GM12892 (cell line): ENCODE measurements around the gene GRID1.

Source experiments
- DNase-seq: peaks from one replicate; pipeline ENCODE4 v3.0.0; 2011; ENCODE audit not compliant: insufficient read length
- FAIRE-seq: peaks from 2 replicates; lab custom pipeline; 2011; peaks lifted over from hg19 to GRCh38; lab: Jason Lieb, UNC
- POLR2A ChIP-seq: IDR thresholded peaks from 2 replicates; pipeline ENCODE4 v1.6.1; 2011; ENCODE audit warnings: low read depth, low read length, control low read depth
- POLR2AphosphoS5 ChIP-seq: IDR thresholded peaks from 2 replicates; pipeline ENCODE4 v1.6.1; 2011; ENCODE audit warnings: low read depth, low read length, control low read depth
- TAF1 ChIP-seq: IDR thresholded peaks from 2 replicates; pipeline ENCODE4 v1.6.1; 2011; ENCODE audit warnings: low read depth, mild to moderate bottlenecking, control low read depth, low read length, borderline replicate concordance

Gene GRID1

DNA sequence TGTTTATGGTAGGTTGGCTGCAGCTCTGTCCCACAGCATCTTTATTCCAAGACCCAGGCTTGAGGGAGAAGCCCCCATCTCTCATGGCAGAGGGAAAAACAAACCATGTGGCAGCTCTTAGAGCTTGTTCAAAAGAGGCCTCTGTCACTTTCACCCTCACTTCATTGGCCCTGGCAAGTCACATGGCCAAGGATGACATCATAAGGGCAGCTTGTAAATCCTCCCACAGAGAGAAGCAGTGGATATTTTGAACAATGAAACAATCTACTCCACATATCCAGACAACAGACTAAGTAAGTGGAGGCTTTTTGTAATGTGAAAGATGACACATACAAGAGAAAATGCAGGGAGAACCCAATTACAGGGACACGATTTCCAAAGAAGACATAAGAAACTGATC, 108.1 kb downstream of the GRID1 start:
- TF ChIP-seq TAF1 (no peak), POLR2A (no peak), POLR2AphosphoS5 (no peak)
- DNase-seq (no peak), FAIRE-seq (no peak)

DNA sequence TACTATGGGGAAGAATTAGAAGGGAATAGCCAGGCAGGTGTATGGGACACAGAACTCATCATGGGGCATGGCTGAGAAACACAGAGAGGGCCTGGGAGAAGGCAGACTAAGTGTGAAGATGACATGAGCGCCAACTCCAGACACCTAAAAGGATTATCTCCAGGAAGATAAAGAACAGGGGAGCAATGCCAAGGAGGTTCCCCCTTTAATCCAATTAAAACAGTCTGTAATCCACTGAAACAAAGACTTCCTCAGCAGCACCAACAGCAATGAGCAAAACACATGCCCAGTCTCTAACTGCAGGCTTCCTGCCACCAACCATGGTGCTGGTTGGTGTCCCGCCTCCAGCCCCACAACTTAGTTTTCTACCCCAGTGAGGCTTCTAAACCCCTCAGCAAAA, 108.9 kb downstream of the GRID1 start:
- no peak for TF ChIP-seq POLR2AphosphoS5
- TF ChIP-seq TAF1: no peak
- TF ChIP-seq POLR2A: no peak
- FAIRE-seq: no peak

DNA sequence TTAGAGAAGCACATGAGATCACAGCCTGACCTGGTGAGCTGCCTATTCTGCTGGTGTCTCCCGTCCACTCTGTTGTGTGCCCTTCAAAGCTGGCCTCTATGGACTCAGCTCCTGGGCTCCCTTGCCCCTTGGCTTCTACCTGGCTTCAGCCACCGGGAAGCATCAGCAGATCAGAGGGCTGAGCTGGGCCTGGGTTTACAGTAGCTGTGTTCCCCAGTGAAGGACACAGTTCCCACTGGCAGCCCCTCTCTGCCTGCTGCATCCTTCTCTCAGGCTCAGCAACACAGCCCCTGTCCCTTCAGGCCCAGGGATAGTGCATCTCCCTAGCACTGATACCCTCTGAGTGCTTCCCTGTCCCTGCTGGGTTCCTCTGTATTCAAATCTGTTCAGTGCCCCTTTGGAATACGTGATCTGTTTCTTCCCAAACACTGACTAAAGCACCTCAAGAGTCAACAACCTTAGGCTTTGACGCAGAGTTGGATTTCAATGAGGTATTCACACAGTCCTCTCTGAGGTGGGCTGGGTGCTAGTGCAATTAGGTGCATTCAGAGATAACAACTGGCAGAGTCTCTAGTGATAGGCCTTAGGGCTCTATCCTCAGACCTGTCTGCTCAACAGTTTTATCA, 109.8 kb downstream of the GRID1 start:
- DNase-seq (no peak), FAIRE-seq (no peak)
- TF ChIP-seq POLR2AphosphoS5 (no peak), POLR2A (no peak), TAF1 (no peak)

More for the DNA sequence above, 108.9 kb downstream of the GRID1 start:
- no peak for DNase-seq

DNA sequence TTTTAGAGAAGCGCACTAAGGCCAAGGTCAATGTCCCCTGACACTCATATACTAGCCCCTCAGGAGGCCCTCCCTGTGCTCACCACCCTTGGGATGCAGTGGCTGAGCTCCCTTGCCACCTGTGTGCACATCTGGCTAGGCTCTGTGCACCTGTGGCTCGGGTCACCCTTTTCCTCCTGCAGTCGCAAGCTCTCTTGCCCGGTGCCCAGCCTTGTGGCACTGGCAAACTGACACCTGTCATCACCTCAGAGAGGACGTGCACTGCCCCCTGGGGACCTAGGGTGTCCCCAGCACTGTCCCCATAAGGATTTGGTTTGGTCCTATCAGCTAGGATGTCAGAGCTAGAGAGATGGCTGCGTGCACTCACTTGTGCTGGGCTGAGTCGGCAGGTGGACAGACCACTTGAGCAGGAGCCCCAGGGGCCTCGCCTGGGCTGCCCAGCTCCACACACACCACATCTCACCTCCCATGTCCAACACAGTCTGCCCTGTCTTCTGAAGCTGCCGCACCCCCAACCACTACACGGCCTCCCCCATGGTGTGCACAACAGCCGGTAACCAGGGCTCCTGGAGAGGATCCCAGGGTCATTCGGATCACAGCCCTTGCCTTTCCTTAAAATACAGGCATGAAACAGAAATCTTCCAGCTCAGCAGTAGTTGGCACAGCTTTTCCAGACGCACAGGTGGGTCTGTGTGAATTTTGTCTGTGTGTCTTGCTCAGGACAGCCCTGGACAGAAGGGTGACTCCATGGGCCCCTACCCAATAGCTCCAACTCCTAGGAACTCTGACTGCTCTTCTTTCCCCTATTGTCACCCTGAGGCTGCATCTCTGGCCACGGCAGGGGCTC, 111.0 kb downstream of the GRID1 start:
- TF ChIP-seq TAF1 (no peak), POLR2A (no peak), POLR2AphosphoS5 (no peak)

DNA sequence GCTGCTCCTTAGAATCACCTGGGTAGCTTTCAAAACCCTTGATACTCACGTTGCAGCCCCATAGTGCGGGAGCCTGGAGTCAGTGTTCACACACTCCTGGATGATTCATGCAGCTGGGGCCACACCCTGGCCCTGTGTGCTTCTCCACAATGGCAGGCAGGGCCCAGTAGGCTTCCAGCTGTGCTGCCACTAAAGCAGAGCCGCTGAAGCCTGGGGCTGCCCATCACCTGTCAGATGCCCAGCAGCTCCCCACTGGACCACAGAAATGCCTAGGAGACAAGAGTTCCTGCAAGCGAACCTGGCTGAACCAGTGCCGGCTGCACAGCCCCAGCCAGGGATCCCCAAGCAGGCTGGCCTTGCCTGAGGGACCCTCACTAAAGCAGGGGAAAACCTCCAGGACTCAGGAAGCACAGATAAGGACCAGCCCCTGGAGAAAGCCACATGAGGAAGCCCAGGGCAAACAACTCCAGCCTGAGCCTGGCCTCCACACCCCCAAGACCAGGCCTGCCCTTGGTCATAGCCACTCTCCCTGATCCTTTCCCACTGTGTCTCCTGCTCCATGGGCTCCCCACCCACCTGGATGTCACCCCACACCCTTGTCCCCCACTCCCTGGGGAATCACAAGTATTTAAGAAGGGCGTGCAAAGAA, 111.9 kb downstream of the GRID1 start:
- no peak for TF ChIP-seq TAF1
- no peak for TF ChIP-seq POLR2A
- no peak for TF ChIP-seq POLR2AphosphoS5
- FAIRE-seq: no peak
- no peak for DNase-seq

More for the DNA sequence above, 111.0 kb downstream of the GRID1 start:
- no peak for DNase-seq
- FAIRE-seq: no peak

DNA sequence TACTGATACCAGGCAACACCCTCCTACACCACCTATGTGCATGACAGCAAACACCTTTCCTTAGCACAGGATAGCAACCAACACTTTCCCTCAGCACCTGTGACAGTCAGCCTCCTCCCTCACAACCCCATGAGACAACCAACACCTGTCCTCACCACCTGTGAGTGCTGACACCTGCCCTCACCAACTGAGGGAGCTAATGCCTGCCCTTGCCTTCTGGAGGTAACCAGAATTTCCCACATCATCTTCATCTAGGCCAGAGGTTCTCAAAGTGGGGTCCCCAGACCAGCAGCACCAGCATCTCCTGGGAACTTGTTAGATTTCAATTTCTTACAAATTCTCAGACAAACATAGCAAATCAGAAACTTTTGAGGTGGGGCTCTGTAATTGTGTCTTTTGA, 112.5 kb downstream of the GRID1 start:
- DNase-seq (no peak), FAIRE-seq (no peak)
- no peak for TF ChIP-seq POLR2A
- no peak for TF ChIP-seq POLR2AphosphoS5
- TF ChIP-seq TAF1: no peak

DNA sequence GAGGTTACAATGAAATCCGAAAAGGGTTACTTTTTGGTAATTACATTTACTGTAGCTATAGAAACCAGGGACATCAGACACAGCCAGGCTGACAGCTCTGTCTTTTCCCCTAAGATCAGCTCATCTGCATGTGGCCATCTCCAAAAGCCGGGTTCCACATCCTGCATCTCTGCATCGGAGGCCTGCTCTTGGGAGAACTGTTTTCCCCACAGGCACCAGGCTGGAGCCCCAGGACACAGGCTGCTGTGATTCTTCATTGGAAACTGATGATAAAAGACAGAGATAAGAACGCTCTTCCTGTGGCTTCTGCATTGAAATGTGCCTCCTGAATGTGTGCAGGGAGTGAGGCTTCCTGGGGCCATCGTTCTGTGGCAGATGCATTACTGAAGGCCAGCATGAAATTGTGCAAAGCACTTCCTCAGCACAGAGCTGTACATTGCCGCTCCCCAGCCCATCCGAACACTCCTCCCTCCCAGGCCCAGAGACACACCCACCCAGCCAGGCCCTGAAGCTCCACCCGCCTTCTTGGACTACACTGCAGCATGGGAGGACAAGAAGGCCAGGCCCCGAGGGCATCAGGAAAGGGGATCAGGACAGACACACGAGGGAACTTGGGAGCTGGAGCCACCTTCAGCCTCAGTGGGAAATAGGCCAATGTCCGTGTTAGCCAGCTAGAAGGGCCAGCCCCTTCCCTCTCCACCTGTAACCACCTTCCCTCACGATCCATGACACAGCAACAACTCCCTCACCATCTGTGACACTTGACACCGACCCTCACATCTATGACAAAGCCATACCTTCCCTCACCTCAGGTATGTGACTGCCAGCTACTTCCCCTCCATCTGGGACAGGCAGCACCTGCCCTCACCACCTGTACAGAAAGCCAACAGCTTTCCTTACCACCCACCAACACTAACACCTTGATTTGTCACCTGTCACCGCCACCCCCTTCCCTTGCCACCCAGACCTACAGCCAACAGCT, 113.2 kb downstream of the GRID1 start:
- TF ChIP-seq TAF1: no peak
- TF ChIP-seq POLR2A: no peak
- no peak for TF ChIP-seq POLR2AphosphoS5
- FAIRE-seq (no peak), DNase-seq (no peak)

DNA sequence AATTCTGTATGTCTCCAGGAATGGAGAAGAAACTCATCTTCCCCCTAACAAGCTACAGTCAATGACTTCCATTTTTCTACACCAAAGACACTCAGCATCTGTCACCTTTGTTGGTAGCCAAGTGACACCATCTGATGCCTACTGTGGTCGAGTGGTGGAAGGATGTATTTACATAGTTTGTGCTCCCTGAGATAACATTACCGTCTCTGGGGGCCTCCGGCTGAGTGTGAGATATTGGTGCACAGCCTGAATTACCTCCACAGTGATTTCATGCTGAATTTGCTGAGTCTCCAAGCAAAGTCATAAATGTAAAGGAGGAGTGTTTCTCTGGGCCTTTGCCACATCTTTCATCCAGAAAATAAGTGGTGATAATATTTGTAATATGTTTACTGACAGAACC, 114.0 kb downstream of the GRID1 start:
- DNase-seq: no peak
- TF ChIP-seq TAF1: no peak
- no peak for FAIRE-seq

DNA sequence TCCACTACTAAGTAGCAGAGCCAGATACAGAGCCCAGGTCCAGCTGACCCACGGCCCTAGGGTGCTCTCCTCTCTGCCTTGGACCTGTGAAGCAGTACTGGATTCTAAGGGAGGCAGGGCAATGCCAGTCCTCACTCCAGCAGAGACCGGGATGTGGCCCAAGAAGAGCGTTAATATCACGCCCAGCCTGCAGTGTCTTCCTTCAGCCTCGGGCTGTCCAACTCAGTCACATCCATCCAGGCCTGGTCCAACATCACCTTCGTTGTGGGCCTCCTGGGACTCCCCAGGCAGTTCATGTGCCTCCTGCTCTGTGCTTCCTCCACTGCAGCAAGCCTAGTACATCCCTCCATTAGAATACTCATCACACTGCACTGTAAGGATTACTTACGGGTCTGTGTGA, 114.5 kb downstream of the GRID1 start:
- no peak for FAIRE-seq

DNA sequence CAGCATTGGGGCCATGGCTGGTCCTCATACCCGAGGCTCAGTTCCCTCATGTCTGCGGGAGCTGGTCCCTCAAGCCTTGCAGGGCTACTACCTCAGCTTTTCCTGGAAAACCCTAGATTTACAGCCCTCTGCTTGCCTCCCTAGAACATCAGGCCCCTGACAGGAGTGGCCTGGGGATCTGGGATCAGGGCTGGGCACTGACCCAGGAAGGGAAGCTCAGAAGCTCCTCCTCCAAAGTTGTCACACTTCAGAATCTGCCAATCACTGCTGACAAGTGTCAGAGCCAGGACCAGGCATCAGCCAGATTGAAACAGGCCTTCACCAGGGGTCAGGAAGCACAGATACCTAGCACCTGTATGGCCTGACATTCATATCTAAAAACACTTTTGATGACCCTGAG, 115.2 kb downstream of the GRID1 start:
- FAIRE-seq (no peak), DNase-seq (no peak)
- no peak for TF ChIP-seq POLR2A
- TF ChIP-seq POLR2AphosphoS5: no peak
- TF ChIP-seq TAF1: no peak

More for the DNA sequence above, 114.5 kb downstream of the GRID1 start:
- TF ChIP-seq TAF1: no peak
- TF ChIP-seq POLR2AphosphoS5: no peak
- TF ChIP-seq POLR2A: no peak
- no peak for DNase-seq
